DND-41 (cell line): ENCODE results near the gene MICOS13.
"Not testable (repeated sequence)": the region's sequence is repeated elsewhere in the genome, so short reads cannot be mapped to it uniquely, and the experiment has no call there.

Experiments
- ATAC-seq: fragments of 200-7000 bp; cut with Tn5 transposase; 3 replicates; pipeline ENCODE4 v1.9.1; 2021; ENCODE audit warnings: low read depth; ENCODE audit not compliant: insufficient read depth
- DNase-seq: peaks from one replicate; pipeline ENCODE4 v3.0.0-alpha.2; 2020
- H2AFZ ChIP-seq: 2 replicates; pipeline ENCODE4 v1.6.0; 2012; ENCODE audit warnings: low read depth, low read length
- H3K27ac ChIP-seq: 2 replicates; pipeline ENCODE4 v1.5.1; 2012; ENCODE audit warnings: low read length, inconsistent platforms
- H3K27me3 ChIP-seq: fragments of 200-600 bp; sonication (generic); 2 replicates; pipeline ENCODE4 v1.6.0; 2012; ENCODE audit warnings: low read length, mild to moderate bottlenecking, inconsistent platforms; ENCODE audit not compliant: insufficient read depth, poor library complexity
- H3K36me3 ChIP-seq: 2 replicates; pipeline ENCODE4 v1.5.1; 2012; ENCODE audit warnings: low read length, inconsistent platforms; ENCODE audit not compliant: insufficient read depth
- H3K4me1 ChIP-seq: 2 replicates; pipeline ENCODE4 v1.5.1; 2012; ENCODE audit warnings: mild to moderate bottlenecking, low read length; ENCODE audit not compliant: insufficient read depth
- H3K4me2 ChIP-seq: 2 replicates; pipeline ENCODE4 v1.6.0; 2012; ENCODE audit warnings: mild to moderate bottlenecking, moderate library complexity, low read length, inconsistent platforms; ENCODE audit not compliant: insufficient read depth
- H3K4me3 ChIP-seq, 2 experiments: fragments of 200-600 bp in 1 of 2; shearing (Covaris generic) in 1 of 2; 2 replicates each; pipeline ENCODE4 v1.5.1; 2012 to 2016; ENCODE audit warnings: inconsistent platforms in 2 of 2, low read length in 2 of 2, mild to moderate bottlenecking in 2 of 2, low read depth in 1 of 2, moderate library complexity in 1 of 2
- H3K79me2 ChIP-seq: 2 replicates; pipeline ENCODE4 v1.6.0; 2012; ENCODE audit warnings: low read length, inconsistent platforms; ENCODE audit not compliant: insufficient read depth
- H3K9ac ChIP-seq: 2 replicates; pipeline ENCODE4 v1.6.0; 2012; ENCODE audit warnings: low read depth, mild to moderate bottlenecking, inconsistent platforms, low read length, moderate library complexity
- H3K9me3 ChIP-seq: 2 replicates; pipeline ENCODE4 v1.5.1; 2012; ENCODE audit warnings: low read length, moderate library complexity, mild to moderate bottlenecking, inconsistent platforms; ENCODE audit not compliant: insufficient read depth, severe bottlenecking
- H4K20me1 ChIP-seq: 2 replicates; pipeline ENCODE4 v1.6.0; 2012; ENCODE audit warnings: low read length; ENCODE audit not compliant: insufficient read depth
- EZH2 ChIP-seq: IDR thresholded peaks from 3 replicates; pipeline ENCODE4 v1.6.1; 2012; ENCODE audit warnings: borderline replicate concordance, low read depth, mild to moderate bottlenecking, moderate library complexity, low read length, inconsistent platforms; ENCODE audit not compliant: severe bottlenecking
- TF ChIP-seq, protein P1 (sequence below): IDR thresholded peaks from 2 replicates; pipeline ENCODE4 v1.5.1; 2012; ENCODE audit warnings: borderline replicate concordance, low read length, moderate library complexity, mild to moderate bottlenecking; ENCODE audit not compliant: poor library complexity, severe bottlenecking; ENCODE audit errors: extremely low read depth

MICOS13 gene

DNA sequence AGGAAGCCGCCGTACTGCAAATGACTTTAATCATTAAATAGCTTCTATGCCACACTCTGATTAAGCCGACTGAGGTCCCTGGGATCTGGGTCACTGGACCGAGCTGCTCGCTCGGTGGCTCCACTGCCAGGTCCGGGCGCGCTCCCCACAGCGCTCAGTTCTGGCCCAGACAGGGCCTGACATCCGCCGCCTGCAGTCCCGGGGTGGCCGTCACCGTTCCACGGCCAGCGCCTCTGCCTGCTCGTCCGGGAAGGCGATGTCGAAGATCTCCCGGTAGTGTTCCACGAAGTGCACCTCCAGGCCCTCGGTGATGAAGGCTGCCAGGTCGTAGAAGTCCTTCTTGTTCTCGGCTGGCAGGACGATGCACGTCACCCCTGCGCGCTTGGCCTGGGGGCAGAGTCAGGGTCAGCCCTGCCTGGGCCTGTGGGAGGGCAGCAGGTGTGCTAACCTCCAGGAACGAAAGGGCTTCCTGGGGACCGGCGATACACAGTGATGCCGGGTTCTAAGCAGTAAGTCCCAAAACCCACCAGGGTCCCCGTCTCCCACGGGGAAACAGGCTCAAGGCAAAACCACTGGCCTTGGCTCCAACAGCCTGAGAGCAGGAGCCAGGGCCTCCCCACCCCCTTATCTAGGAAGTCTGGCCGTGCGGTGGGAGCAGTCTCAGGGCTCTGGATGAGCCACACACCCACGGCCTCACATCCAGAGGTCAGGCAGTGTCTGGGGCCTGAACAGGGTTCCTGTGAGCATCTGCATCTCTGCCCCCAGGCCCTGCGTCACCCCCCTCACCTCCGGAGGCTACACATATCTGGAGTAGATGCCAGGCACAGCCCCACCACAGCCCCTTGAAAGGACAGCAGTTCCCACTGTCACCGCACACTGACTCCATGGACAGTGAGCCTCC lies 11.8 kb upstream of the MICOS13 start:
- peaks cover 70% of the 10 kb centered on the region for H3K79me2 ChIP-seq
- DNase-seq (no peak), ATAC-seq (no peak)
- peak overlapping the region; percentile 87 for H3K9ac ChIP-seq
- no peak for TF ChIP-seq EZH2
- TF ChIP-seq, protein P1, sequence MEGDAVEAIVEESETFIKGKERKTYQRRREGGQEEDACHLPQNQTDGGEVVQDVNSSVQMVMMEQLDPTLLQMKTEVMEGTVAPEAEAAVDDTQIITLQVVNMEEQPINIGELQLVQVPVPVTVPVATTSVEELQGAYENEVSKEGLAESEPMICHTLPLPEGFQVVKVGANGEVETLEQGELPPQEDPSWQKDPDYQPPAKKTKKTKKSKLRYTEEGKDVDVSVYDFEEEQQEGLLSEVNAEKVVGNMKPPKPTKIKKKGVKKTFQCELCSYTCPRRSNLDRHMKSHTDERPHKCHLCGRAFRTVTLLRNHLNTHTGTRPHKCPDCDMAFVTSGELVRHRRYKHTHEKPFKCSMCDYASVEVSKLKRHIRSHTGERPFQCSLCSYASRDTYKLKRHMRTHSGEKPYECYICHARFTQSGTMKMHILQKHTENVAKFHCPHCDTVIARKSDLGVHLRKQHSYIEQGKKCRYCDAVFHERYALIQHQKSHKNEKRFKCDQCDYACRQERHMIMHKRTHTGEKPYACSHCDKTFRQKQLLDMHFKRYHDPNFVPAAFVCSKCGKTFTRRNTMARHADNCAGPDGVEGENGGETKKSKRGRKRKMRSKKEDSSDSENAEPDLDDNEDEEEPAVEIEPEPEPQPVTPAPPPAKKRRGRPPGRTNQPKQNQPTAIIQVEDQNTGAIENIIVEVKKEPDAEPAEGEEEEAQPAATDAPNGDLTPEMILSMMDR, result no peak
- H3K4me3 ChIP-seq, result peak overlapping the region in 1 of 2 experiments; percentile 87; a peak in 3 of 4 replicates
- peaks cover 68% of the 10 kb centered on the region for H4K20me1 ChIP-seq
- peak overlapping the region; percentile 34; the same call in 1 of the 2 replicates for H3K27ac ChIP-seq
- peaks cover 68% of the 10 kb centered on the region for H3K36me3 ChIP-seq
- H3K4me2 ChIP-seq, result peak overlapping the region; percentile 86
- no peak overlapping the region for H2AFZ ChIP-seq
- no peaks in the 10 kb centered on the region for H3K27me3 ChIP-seq
- peaks cover 37% of the 10 kb centered on the region for H3K4me1 ChIP-seq
- H3K9me3 ChIP-seq, result no peaks in the 10 kb centered on the region

DNA sequence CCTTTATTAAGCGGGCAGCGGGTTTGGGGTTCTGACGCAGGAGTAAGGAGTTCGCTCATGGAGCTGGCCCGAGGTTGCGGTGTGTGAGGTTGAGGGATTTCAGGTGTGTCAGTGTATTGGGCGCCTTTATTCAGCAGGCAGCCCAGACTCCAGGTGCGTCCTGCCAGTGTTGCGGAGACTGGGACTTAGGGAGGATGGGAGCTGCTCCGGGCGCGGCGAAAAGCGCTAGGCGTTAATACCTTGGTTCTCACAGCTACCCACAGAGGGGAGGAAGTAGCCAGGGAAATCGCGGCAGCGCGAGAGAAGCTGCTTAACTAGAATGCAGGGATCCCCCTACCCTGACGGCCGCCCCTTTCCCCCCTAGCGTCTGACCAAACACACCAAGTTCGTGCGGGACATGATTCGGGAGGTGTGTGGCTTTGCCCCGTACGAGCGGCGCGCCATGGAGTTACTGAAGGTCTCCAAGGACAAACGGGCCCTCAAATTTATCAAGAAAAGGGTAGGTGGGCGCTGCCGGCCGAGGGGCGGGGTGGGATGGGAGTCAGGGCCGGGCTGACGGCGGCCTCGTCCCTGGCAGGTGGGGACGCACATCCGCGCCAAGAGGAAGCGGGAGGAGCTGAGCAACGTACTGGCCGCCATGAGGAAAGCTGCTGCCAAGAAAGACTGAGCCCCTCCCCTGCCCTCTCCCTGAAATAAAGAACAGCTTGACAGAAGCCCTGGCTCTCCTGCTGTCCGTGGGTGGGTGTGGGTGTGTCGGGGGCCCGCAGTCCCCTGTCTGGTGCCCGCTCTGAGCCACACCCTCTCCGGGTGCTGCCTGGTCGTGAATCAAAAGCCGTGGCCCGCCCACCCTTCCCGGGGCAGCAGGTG lies 10.9 kb upstream of the MICOS13 start:
- ATAC-seq (peak; percentile 4; the same call in 1 of the 3 replicates), DNase-seq (peak; percentile 61)
- Histone ChIP-seq H3K9me3 (no peaks in the 10 kb centered on the region), H3K4me3 (peak overlapping the region; percentile 82 to 87; a peak in 3 of 4 replicates), H3K4me2 (peak overlapping the region; percentile 86), H3K36me3 (peaks cover 59% of the 10 kb centered on the region), H3K9ac (peak overlapping the region; percentile 87), H4K20me1 (peaks cover 60% of the 10 kb centered on the region), H3K79me2 (peaks cover 61% of the 10 kb centered on the region), H3K27ac (peak overlapping the region; percentile 94), H2AFZ (no peak overlapping the region), H3K4me1 (peaks cover 45% of the 10 kb centered on the region), H3K27me3 (no peaks in the 10 kb centered on the region)
- TF ChIP-seq, protein P1, result no peak

DNA sequence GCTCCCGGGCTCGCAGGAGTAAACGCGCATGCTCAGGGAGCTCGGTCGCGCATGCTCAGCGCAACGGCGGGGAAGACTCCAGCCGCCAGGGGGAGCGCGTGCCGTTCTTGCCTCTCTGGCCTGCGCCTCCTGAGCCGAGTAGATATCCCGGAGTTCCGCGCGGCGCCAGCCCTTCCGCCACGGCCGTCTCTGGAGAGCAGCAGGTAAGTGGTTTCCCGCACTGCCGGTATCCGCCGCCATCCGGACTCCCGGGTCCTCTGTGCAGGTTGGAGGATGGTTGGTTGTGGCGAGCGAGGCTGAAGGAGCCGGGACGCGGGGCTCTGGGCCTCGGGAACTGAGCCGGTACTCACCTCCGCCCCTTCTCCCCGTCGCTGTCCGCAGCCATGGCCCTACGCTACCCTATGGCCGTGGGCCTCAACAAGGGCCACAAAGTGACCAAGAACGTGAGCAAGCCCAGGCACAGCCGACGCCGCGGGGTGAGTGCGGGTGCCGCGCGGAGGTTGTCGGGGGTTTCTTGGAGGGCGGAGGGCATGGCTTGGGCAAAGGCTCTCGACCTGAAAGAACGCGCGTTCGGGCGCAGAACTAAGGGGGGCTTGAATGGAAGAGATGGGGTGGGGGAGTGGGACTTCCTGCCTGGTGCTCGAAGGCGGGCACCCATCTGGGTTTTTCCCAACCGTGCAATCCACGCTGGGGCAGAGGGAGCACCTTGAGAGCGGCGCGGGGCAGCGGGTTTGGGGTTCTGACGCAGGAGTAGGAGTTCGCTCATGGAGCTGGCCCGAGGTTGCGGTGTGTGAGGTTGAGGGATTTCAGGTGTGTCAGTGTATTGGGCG lies 10.0 kb upstream of the MICOS13 start, which contains the start of gene RPL36:
RPL36 (plus strand) TSS at position 171 of the 830 bp plus-strand sequence; CDS start at position 384, 213 bp downstream.
- H3K79me2 ChIP-seq, result peaks cover 53% of the 10 kb centered on the region
- peak; percentile 71 for ATAC-seq
- H3K9me3 ChIP-seq, result no peaks in the 10 kb centered on the region
- TF ChIP-seq, protein P1, result peak; percentile 95
- no peak for TF ChIP-seq EZH2
- H3K4me3 ChIP-seq, result peak within 1 kb of the TSS; percentile 82 to 87; a peak in 3 of 4 replicates
- peak within 1 kb of the TSS; percentile 84 for H2AFZ ChIP-seq
- H3K4me1 ChIP-seq, result peaks cover 48% of the 10 kb centered on the region
- H4K20me1 ChIP-seq, result peaks cover 51% of the 10 kb centered on the region
- peaks cover 51% of the 10 kb centered on the region for H3K36me3 ChIP-seq
- H3K27me3 ChIP-seq, result no peaks in the 10 kb centered on the region
- peak within 1 kb of the TSS; percentile 86 for H3K4me2 ChIP-seq
- H3K9ac ChIP-seq, result peak within 1 kb of the TSS; percentile 87
- peak; percentile 98 for DNase-seq
- peak within 1 kb of the TSS; percentile 94 for H3K27ac ChIP-seq

DNA sequence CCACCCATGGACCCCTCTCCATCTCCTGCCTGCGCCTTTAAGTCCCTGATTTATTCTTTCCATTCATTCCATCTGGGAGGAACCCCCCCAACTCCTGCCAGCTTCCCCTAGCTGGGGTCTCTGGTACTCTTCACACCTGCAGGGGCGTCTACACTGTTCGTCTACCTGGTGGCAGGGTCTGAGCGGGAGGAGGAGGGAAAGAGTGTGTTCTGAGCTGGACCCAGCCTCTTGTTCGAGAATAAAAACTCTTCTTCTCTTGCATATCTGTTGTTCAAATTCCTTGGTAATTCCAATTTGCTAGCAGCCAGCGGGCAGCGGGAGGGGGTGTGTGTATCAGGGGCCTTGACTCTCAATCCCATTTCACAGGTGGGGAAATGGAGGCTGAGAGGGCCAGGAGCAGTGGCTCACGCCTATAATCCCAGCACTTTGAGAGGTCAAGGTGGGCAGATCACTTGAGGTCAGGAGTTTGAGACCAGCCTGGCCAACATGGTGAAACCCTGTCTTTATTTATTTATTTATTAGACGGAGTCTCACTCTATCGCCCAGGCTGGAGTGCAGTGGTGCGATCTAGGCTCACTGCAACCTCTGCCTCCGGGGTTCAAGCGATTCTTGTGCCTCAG lies 8.1 kb upstream of the MICOS13 start:
- not testable (repeated sequence) for DNase-seq, H3K27ac ChIP-seq, H3K9ac ChIP-seq, H3K4me3 ChIP-seq, H3K27me3 ChIP-seq, H2AFZ ChIP-seq, ATAC-seq, H3K9me3 ChIP-seq, H3K4me2 ChIP-seq
- peaks cover 31% of the 10 kb centered on the region for H3K36me3 ChIP-seq
- peaks cover 42% of the 10 kb centered on the region for H3K4me1 ChIP-seq
- H4K20me1 ChIP-seq, result peaks cover 31% of the 10 kb centered on the region
- peaks cover 33% of the 10 kb centered on the region for H3K79me2 ChIP-seq
